Peyer's patch (tissue), 4 donors: ENCODE data around the gene CEP55. TPM values are rescaled to one million over a fixed set of nuclear protein-coding genes. Genes with fewer than 3 reads are reported as not detected.
A peak's percentile ranks its signal among the peaks of the same experiment; 100 is the strongest.

ENCODE experiments used
- DNase-seq, 3 donors: peaks; one replicate each; pipeline ENCODE4 v3.0.0-alpha.2; 2017 to 2019
- H3K27ac ChIP-seq, 4 donors: fragments of 200-600 bp; sonication (generic); one replicate each; pipeline ENCODE4 v1.5.1; 2016 to 2019
- H3K27me3 ChIP-seq, 2 donors: fragments of 200-600 bp; sonication (generic); one replicate each; pipeline ENCODE4 v1.5.1; 2019
- H3K36me3 ChIP-seq, 3 donors: fragments of 200-600 bp; sonication (generic); one replicate each; pipeline ENCODE4 v1.5.1; 2016 to 2019
- H3K4me1 ChIP-seq, 4 donors: fragments of 200-600 bp; sonication (generic); one replicate each; pipeline ENCODE4 v1.5.1; 2016 to 2019
- H3K4me3 ChIP-seq, 4 donors: fragments of 200-600 bp; sonication (generic); 1 replicate in 3 of 4; 2 replicates in 1 of 4; pipeline ENCODE4 v1.5.1; 2016 to 2019; ENCODE audit warnings: mild to moderate bottlenecking in 1 of 4
- H3K9me3 ChIP-seq, 4 donors: fragments of 200-600 bp; sonication (generic); one replicate each; pipeline ENCODE4 v1.5.1; 2016 to 2019; ENCODE audit warnings: mild to moderate bottlenecking in 1 of 4
- CTCF ChIP-seq, 6 experiments: fragments of 450-650 bp in 4 of 6; fragments of 200-600 bp in 2 of 6; sonication (generic) in 1 of 6; IDR thresholded peaks; one replicate each; pipeline ENCODE4 v1.5.1; 2017 to 2019; ENCODE audit warnings: antibody characterized with exemption in 6 of 6, mild to moderate bottlenecking in 3 of 6, moderate library complexity in 1 of 6
- POLR2A ChIP-seq, 2 donors: fragments of 450-650 bp; IDR thresholded peaks; one replicate each; pipeline ENCODE4 v1.5.1; 2017; ENCODE audit warnings: antibody characterized with exemption in 2 of 2, mild to moderate bottlenecking in 2 of 2, moderate library complexity in 2 of 2
- total RNA-seq, 4 donors: library from RNA; depleted of rRNA; stranded (reverse); fragments of >200 nt; gene quantifications; one replicate each; pipeline ENCODE4 v1.1.0, GENCODE V29; 2016

The CEP55 gene
- 10 to 100 TPM in 1 of 4 donors, 1 to 10 TPM in 3; 1.1 to 32.2 (median 4.5) TPM for total RNA-seq

- no peaks in the 10 kb centered on the region for H3K36me3 ChIP-seq
- H3K27ac ChIP-seq: peak within 1 kb of the TSS; percentile 16 to 55 (median 42)
- H3K27me3 ChIP-seq: no peaks in the 10 kb centered on the region
- H3K9me3 ChIP-seq: no peaks in the 10 kb centered on the region
- H3K4me3 ChIP-seq: peak within 1 kb of the TSS; percentile 61 to 68 (median 64)
- TF ChIP-seq CTCF (IDR thresholded peaks at IDR 0.05) (peak in 3 of 6 experiments; percentile 4 to 9 (median 8)), POLR2A (IDR thresholded peaks at IDR 0.05) (no peak)
- H3K4me1 ChIP-seq: peaks cover 0 to 5% (median 0%) of the 10 kb centered on the region in 4 donors
- peak; percentile 90 to 98 (median 98) for DNase-seq
These were observed at the start of gene CEP55 for GRCh38 chr10:93496322-93497041. TSS of gene CEP55 (plus strand) at chr10:93496612. CDS start at chr10:93500052, 3,440 bp downstream.

- Histone ChIP-seq H3K27me3 (no peaks in the 10 kb centered on the region), H3K27ac (peak overlapping the region in 1 of 4 donors; percentile 95)
These were observed 49.4 kb upstream of the CEP55 start for GRCh38 chr10:93447019-93447418.

GRCh38 chr10:93447970-93448369 is 48.4 kb upstream of the CEP55 start:
- Histone ChIP-seq H3K9me3 (no peaks in the 10 kb centered on the region), H3K36me3 (no peaks in the 10 kb centered on the region), H3K27ac (no peak overlapping the region), H3K4me3 (no peak overlapping the region), H3K27me3 (no peaks in the 10 kb centered on the region), H3K4me1 (peaks cover 0 to 23% (median 0%) of the 10 kb centered on the region in 4 donors)
- no peak for DNase-seq
- TF ChIP-seq POLR2A (IDR thresholded peaks at IDR 0.05) (no peak), CTCF (IDR thresholded peaks at IDR 0.05) (no peak)

More at GRCh38 chr10:93447019-93447418, 49.4 kb upstream of the CEP55 start:
- peaks cover 0 to 30% (median 0%) of the 10 kb centered on the region in 4 donors for H3K4me1 ChIP-seq
- no peak for TF ChIP-seq CTCF (IDR thresholded peaks at IDR 0.05)
- no peak for TF ChIP-seq POLR2A (IDR thresholded peaks at IDR 0.05)
- no peaks in the 10 kb centered on the region for H3K9me3 ChIP-seq
- no peak overlapping the region for H3K4me3 ChIP-seq
- DNase-seq: no peak
- no peaks in the 10 kb centered on the region for H3K36me3 ChIP-seq

GRCh38 chr10:93451244-93451947 is 45.0 kb upstream of the CEP55 start:
- Histone ChIP-seq H3K27me3 (no peaks in the 10 kb centered on the region), H3K9me3 (no peaks in the 10 kb centered on the region), H3K27ac (no peak overlapping the region), H3K4me1 (peaks cover 0 to 2% (median 0%) of the 10 kb centered on the region in 4 donors), H3K4me3 (no peak overlapping the region), H3K36me3 (no peaks in the 10 kb centered on the region)
- TF ChIP-seq CTCF (IDR thresholded peaks at IDR 0.05) (no peak), POLR2A (IDR thresholded peaks at IDR 0.05) (no peak)
- DNase-seq: no peak

GRCh38 chr10:93452143-93452542 is 44.3 kb upstream of the CEP55 start:
- Histone ChIP-seq H3K27me3 (no peaks in the 10 kb centered on the region), H3K4me3 (no peak overlapping the region), H3K9me3 (no peaks in the 10 kb centered on the region), H3K27ac (no peak overlapping the region), H3K4me1 (no peaks in the 10 kb centered on the region), H3K36me3 (no peaks in the 10 kb centered on the region)
- no peak for TF ChIP-seq CTCF (IDR thresholded peaks at IDR 0.05)
- TF ChIP-seq POLR2A (IDR thresholded peaks at IDR 0.05): no peak
- no peak for DNase-seq
